Right kidney (tissue), 1 donor: ENCODE results near the gene BCKDK.
"Not testable (repeated sequence)": the region's sequence is repeated elsewhere in the genome, so short reads cannot be mapped to it uniquely, and the experiment has no call there.

Experiments
- DNase-seq: peaks from one replicate; pipeline ENCODE4 v3.0.0-alpha.2; 2016

Gene BCKDK

GRCh38 chr16:31094424-31095120 is 13.6 kb upstream of the BCKDK start, which contains the start of gene VKORC1:
Gene VKORC1 (minus strand): TSS chr16:31094797. CDS start chr16:31094729, 68 bp downstream.
- DNase-seq = peak; percentile 93

- no peak for DNase-seq
Observed at GRCh38 chr16:31099860-31100638, 8.1 kb upstream of the BCKDK start.

DNA sequence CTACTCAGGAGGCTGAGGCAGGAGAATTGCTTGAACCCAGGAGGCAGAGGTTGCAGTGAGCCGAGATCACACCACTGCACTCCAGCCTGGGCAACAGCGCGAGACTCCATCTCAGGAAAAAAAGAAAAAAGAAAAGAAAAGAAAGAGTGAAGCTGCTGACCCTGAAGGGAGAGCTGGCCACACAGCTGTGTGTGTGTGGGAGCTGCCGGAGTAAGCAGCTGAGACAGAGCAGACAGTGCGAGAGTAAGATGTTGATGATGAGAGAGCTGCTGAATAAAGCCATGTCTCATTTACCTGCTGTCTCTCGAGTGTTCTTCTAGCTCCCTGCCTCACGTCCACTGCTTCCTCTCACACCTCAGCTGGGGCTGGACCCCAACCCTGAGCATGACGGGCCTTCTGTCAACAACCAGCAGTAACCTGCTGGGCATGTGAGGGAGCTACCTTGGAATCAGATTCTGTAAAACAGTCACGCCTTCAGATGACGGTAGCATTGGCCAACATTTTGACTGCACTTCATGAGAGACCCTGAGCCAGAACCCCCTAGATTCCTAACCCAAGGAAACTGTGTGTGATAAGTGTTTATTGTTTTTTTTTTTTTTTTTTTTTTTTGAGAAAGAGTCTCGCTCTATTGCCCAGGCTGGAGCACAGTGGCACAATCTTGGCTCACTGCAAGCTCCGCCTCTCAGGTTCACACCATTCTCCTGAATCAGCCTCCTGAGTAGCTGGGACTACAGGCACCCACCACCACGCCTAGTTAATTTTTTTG is 7.1 kb upstream of the BCKDK start:
- DNase-seq = not testable (repeated sequence)

- peak; percentile 60 for DNase-seq
Observed at GRCh38 chr16:31105677-31106213, 2.4 kb upstream of the BCKDK start.

DNA sequence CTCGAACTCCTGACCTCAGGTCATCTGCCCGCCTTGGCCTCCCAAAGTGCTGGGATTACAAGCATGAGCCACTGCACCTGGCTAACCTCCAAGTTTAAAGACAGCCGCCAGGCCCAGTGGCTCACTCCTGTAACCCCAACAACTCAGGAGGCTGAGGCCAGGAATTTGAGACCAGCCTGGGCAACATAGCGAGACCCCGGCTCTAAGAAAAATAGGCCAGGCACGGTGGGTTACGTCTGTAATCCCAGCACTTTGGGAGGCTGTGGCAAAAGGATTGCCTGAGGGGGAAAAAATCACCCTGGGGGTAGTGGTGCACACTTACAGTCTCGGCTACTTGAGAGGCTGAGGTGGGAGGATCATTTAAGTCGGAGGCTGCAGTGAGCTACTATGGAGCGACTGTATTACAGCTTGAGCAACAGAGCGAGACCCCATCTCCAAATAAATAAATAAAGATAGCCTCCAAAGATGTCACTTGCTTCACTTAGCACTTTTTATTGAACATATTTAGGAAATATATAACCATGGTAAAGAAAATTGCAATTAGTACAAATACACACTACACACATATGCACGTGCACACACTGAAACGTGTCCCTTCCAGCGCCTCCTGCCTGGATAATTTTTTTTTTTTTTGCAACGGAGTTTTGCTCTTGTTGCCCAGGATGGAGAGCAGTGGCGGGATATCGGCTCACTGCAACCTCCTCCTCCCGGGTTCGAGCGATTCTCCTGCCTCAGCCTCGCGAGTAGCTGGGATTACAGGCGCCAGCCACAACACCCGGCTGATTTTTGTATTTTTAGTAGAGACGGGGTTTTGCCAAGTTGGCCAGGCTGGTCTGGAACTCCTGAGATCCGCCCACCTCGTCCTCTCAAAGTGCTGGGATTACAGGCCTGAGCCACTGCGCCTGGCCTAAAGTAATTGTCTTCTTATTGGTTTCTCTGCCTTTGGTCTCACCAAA is 1.4 kb upstream of the BCKDK start:
- DNase-seq = no peak

DNA sequence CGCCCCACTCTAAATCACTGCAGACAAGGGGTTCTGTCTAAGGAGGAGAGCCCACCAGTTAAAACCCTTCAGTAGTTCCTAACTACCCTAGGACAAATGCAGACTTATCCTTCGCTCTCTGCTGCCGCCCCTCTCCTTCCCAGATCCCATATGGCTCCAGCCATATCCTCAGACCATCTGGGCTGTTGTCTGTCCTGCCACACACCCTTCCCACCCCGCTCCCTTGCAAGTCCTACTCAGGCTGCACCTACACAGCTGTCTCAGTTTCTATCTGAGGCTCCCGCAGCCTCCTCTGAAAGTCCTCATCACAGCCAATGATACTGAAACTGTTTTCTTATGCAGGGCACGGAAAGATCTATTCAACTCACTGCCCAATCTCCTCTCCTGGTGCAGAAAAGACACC is 720 bp upstream of the BCKDK start:
- DNase-seq = no peak

DNA sequence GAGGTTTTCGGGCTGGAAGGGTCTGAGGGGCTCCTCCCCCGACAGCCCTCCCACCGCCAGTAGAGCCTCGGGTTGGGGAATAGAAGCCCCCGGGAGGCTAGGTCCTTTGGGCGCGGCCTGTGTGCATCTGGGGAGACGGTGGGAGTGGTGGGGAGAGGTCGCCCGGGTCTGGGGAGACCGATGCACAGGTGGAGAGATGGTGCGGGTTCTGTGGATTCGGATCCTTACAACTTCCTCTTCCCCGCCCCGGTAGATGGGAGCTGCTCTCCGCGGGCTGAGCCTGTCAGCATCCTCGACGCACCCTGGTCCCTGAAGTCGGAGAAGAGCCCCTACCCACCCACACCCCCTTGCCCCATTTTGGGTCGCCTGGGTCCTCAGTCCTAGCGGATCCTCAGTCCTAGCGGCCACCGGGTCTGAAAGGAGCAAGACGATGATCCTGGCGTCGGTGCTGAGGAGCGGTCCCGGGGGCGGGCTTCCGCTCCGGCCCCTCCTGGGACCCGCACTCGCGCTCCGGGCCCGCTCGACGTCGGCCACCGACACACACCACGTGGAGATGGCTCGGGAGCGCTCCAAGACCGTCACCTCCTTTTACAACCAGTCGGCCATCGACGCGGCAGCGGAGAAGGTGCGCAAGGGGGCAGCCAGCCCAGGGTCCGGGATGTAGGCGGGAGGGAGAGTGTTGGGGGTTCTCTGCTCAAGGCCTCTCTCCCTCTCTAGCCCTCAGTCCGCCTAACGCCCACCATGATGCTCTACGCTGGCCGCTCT is 790 bp downstream of the BCKDK start:
- no peak for DNase-seq

GRCh38 chr16:31109622-31110021 is 1.4 kb downstream of the BCKDK start:
- no peak for DNase-seq

GRCh38 chr16:31110106-31111034 is 2.2 kb downstream of the BCKDK start:
- no peak for DNase-seq

GRCh38 chr16:31111881-31112466 is 3.8 kb downstream of the BCKDK start:
- DNase-seq = no peak

DNA sequence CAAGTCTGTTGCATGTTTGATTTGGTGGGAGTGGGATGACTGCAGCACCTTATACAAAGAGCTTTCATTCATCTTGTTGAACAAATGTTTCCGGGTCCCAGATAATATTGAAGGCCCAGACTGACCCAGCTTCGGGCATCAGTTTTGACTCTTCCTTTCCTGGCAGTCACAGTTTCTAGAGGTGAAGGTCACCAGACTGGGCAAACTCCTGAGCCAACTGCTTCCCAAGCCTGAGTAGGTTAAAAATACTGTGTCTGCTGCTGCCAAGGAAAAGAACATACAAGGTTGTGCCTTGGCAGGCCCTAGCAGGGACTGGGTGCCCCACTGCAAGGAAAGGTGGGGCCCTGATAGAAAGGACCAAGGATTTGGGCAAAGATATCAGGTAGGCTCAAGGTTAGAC is 4.5 kb downstream of the BCKDK start:
- no peak for DNase-seq

DNA sequence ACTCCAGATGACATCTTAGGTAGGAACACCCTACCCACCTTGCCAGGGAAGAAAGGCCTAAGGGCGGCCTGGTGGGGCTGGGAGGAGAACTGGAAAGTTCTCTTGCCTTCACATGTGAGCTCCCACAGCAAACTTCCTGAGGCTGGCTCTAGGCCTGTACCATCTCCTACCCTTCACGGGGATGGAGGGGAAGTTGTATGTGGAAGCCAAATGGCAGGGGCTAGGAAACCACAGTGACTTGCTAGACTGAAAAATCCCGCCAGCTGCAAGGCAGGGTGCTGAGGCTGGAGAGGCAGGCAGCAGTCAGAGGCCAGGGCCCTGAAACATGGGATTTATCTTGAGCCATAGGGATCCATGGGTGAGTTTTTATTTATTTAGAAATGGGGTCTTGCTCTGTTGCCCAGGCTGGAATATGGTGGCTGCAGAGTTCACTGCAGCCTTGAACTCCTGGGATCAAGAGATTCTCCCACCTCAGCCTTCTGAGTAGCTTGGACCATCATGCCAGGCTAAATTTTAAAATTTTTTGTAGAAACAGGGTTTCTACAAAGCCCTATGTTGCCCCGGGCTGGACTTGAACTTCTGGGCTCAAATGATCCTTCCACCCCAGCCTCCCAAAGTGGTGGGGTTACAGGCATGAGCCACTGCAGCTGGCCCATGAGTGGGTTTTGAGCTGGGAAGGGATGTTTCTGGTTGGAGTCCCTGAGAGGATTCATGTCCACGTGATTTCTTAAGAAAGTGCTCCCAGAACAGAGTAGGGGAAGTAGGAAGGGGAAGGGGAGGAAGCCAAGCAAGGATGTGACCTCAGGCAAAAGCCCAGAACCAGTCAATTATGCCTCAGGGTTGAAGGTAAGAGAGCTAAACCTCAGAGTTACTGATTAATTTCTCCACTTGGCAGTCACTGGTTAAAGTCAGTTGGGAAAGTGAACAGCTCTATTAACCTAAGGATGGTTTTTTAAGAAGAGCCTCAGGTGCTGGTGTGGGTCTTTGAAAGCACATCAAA is 5.2 kb downstream of the BCKDK start:
- DNase-seq = no peak

DNA sequence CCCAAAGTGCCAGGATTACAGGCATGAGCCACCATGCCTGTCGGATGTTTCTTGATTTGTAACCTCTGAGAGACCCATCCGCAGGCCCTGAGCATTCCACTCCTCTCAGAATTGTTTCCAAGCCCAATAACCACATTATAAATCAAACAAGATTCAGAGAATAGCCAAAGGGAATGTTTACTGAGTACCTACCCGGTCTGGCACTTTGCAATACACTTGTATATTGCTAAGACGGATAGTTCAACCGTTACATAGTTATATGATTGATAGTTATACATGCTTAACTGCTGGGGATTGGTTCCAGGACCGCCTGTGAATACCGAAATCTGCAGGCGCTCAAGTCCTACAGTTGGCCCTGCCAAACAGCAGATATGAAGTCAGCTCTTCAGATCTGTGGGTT is 6.3 kb downstream of the BCKDK start:
- no peak for DNase-seq

DNA sequence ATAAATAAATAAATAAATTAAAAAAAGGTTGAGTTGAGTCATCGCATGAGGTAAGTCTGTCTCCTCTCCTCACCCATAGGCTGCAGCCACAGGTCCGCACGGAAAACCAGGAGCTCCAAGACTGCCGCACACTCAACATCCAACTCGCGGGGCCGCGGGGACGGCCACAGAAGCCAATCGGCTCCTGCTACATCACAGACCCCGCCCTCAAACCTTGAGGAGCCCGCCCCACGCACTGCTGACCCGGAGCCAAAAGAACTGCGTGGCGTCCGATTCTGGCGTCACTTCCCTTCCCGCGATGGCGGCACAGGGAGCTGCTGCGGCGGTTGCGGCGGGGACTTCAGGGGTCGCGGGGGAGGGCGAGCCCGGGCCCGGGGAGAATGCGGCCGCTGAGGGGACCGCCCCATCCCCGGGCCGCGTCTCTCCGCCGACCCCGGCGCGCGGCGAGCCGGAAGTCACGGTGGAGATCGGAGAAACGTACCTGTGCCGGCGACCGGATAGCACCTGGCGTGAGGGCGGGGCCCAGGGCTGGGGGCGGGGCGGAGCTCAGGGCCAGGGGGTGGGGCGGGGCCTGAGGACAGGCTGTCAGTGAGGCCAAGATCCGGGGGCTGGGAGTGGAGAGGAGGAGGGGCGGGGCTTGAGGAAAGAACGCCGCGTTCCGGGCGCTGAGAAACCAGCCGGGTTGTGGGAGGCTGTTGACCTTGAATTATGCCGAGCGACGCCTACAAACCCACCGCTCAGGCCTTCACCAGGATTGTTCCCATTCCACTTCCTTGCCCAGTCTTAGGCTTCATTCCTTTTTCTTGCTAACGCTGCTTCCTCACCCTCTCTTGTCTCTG is 9.4 kb downstream of the BCKDK start, which contains the start of gene KAT8:
Gene KAT8 (plus strand): TSS at position 281 of the 839 bp plus-strand sequence. CDS start 18 bp downstream, at position 299.
- DNase-seq = peak; percentile 99

GRCh38 chr16:31118223-31119155 is 10.3 kb downstream of the BCKDK start:
- DNase-seq = no peak

- DNase-seq = no peak
Observed at GRCh38 chr16:31120129-31120528, 11.9 kb downstream of the BCKDK start.
